ENCODE results near the gene INSYN2A. TPM values are rescaled to one million over a fixed set of nuclear protein-coding genes. Genes with fewer than 3 reads are reported as not detected.

INSYN2A gene
- polyA plus RNA-seq, 3 donors = not detected

DNA sequence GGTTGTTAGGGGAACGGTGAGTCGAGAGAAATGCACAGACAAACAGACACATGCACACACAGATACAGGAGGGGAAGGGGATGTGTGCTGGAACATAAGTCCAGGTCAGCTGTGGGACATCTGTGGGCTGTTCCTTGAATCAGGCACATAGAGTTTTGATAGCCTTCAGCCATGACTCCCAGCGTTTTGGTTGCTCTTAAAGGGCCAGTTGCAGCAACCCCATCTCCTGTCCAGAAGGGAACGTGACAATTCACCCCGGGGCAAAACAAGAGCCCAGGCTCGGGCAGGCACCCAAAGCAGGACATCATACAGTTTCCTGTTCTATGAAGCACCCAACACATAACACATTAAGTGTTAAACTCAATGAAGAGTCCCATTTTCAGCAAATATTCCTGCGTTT is 9.6 kb downstream of the INSYN2A start:
- intact Hi-C loops (cut with micrococcal nuclease) = no loop called here
- H3K9ac ChIP-seq (ENCODE audit: insufficient read depth, low read length, poor library complexity, severe bottlenecking) = no peak overlapping the region
- H3K27me3 ChIP-seq (ENCODE audit: control insufficient read depth in 2 of 2, insufficient read depth in 2 of 2, low read length in 2 of 2) = no peaks in the 10 kb centered on the region
- H3K4me1 Mint-ChIP-seq = no peaks in the 10 kb centered on the region
- no peaks in the 10 kb centered on the region for H3K4me1 ChIP-seq (ENCODE audit: control insufficient read depth in 1 of 2, insufficient read depth in 2 of 2, low read length in 2 of 2)
- no peaks in the 10 kb centered on the region for H3K36me3 ChIP-seq (replicated peaks in 1 of 2; ENCODE audit: control insufficient read depth in 1 of 2, insufficient read depth in 2 of 2, low read length in 2 of 2)
- 88% methylated on average over 4 of the region's 7 CpGs for WGBS (ENCODE audit: insufficient coverage)
- H3K27ac ChIP-seq (ENCODE audit: low read depth in 1 of 2, low read length in 2 of 2) = no peak overlapping the region
- H3K4me2 ChIP-seq (replicated peaks; ENCODE audit: extremely low read depth, low read length, poor library complexity, severe bottlenecking) = no peak overlapping the region
- DNase-seq = no peak
- no peak overlapping the region for H3K4me3 ChIP-seq (replicated peaks in 1 of 3; ENCODE audit: low read depth in 2 of 3, low read length in 3 of 3)
- H2AFZ ChIP-seq (ENCODE audit: insufficient read depth, low read depth, low read length, poor library complexity, severe bottlenecking) = no peak overlapping the region
- peaks cover 0 to 10% (median 2%) of the 10 kb centered on the region in 7 donors for H3K9me3 Mint-ChIP-seq
- no peaks in the 10 kb centered on the region for H3K9me3 ChIP-seq (replicated peaks in 1 of 2; ENCODE audit: control insufficient read depth in 1 of 2, insufficient read depth in 1 of 2, low read length in 2 of 2)
- H4K20me1 ChIP-seq (ENCODE audit: insufficient read depth, low read length) = no peaks in the 10 kb centered on the region
- H3K79me2 ChIP-seq (ENCODE audit: insufficient read depth, low read length) = no peaks in the 10 kb centered on the region
- H3K4me3 Mint-ChIP-seq = no peak overlapping the region
- TF ChIP-seq, protein P1, sequence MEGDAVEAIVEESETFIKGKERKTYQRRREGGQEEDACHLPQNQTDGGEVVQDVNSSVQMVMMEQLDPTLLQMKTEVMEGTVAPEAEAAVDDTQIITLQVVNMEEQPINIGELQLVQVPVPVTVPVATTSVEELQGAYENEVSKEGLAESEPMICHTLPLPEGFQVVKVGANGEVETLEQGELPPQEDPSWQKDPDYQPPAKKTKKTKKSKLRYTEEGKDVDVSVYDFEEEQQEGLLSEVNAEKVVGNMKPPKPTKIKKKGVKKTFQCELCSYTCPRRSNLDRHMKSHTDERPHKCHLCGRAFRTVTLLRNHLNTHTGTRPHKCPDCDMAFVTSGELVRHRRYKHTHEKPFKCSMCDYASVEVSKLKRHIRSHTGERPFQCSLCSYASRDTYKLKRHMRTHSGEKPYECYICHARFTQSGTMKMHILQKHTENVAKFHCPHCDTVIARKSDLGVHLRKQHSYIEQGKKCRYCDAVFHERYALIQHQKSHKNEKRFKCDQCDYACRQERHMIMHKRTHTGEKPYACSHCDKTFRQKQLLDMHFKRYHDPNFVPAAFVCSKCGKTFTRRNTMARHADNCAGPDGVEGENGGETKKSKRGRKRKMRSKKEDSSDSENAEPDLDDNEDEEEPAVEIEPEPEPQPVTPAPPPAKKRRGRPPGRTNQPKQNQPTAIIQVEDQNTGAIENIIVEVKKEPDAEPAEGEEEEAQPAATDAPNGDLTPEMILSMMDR (IDR thresholded peaks at IDR 0.05) = no peak
- H3K27me3 Mint-ChIP-seq (ENCODE audit: low read depth in 3 of 3) = peaks cover 0 to 4% (median 1%) of the 10 kb centered on the region in 3 donors
- H3K27ac Mint-ChIP-seq = no peak overlapping the region
- H3K36me3 Mint-ChIP-seq = no peaks in the 10 kb centered on the region

DNA sequence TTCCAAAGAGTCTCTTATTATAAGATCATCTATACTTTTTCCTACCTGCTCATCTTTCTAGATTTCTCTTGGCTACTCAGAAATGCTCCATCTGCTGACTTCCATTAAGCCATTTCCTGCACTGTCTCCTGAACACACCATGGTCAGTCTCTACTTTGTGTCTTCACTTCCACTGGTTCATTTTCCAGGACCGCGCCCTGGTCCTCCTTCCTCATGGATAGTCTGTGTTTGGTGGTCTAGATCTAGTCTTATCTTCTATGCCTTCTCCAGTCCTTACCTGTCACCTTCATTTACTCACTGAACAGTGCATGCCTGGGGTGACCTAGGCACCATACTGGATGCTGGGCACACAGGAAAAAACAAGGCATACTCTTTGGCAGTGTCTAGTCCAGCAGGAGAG is 11.8 kb downstream of the INSYN2A start:
- no peak overlapping the region for H3K9ac ChIP-seq (ENCODE audit: insufficient read depth, low read length, poor library complexity, severe bottlenecking)
- H3K9me3 Mint-ChIP-seq = peaks cover 0 to 10% (median 2%) of the 10 kb centered on the region in 7 donors
- no peak overlapping the region for H3K4me3 Mint-ChIP-seq
- H2AFZ ChIP-seq (ENCODE audit: insufficient read depth, low read depth, low read length, poor library complexity, severe bottlenecking) = no peak overlapping the region
- no peaks in the 10 kb centered on the region for H4K20me1 ChIP-seq (ENCODE audit: insufficient read depth, low read length)
- no peaks in the 10 kb centered on the region for H3K27me3 Mint-ChIP-seq (ENCODE audit: low read depth in 3 of 3)
- H3K9me3 ChIP-seq (replicated peaks in 1 of 2; ENCODE audit: control insufficient read depth in 1 of 2, insufficient read depth in 1 of 2, low read length in 2 of 2) = no peaks in the 10 kb centered on the region
- intact Hi-C loops (cut with micrococcal nuclease) = no loop called here
- H3K79me2 ChIP-seq (ENCODE audit: insufficient read depth, low read length) = no peaks in the 10 kb centered on the region
- H3K36me3 ChIP-seq (replicated peaks in 1 of 2; ENCODE audit: control insufficient read depth in 1 of 2, insufficient read depth in 2 of 2, low read length in 2 of 2) = no peaks in the 10 kb centered on the region
- TF ChIP-seq, protein P1 (IDR thresholded peaks at IDR 0.05) = no peak
- no peak overlapping the region for H3K27ac ChIP-seq (ENCODE audit: low read depth in 1 of 2, low read length in 2 of 2)
- no peaks in the 10 kb centered on the region for H3K27me3 ChIP-seq (ENCODE audit: control insufficient read depth in 2 of 2, insufficient read depth in 2 of 2, low read length in 2 of 2)
- no peaks in the 10 kb centered on the region for H3K4me1 ChIP-seq (ENCODE audit: control insufficient read depth in 1 of 2, insufficient read depth in 2 of 2, low read length in 2 of 2)
- no peaks in the 10 kb centered on the region for H3K4me1 Mint-ChIP-seq
- no peaks in the 10 kb centered on the region for H3K36me3 Mint-ChIP-seq
- WGBS (ENCODE audit: insufficient coverage) = no CpG with 5 or more reads among the region's 2 CpGs
- DNase-seq = no peak
- H3K27ac Mint-ChIP-seq = no peak overlapping the region
- no peak overlapping the region for H3K4me2 ChIP-seq (replicated peaks; ENCODE audit: extremely low read depth, low read length, poor library complexity, severe bottlenecking)
- no peak overlapping the region for H3K4me3 ChIP-seq (replicated peaks in 1 of 3; ENCODE audit: low read depth in 2 of 3, low read length in 3 of 3)
